ENCODE data around the gene FRY. TPM values are rescaled to one million over a fixed set of nuclear protein-coding genes. Genes with fewer than 3 reads are reported as not detected.

FRY gene
- total RNA-seq, 1 donor from 2014 or later, result 2.4 TPM

DNA sequence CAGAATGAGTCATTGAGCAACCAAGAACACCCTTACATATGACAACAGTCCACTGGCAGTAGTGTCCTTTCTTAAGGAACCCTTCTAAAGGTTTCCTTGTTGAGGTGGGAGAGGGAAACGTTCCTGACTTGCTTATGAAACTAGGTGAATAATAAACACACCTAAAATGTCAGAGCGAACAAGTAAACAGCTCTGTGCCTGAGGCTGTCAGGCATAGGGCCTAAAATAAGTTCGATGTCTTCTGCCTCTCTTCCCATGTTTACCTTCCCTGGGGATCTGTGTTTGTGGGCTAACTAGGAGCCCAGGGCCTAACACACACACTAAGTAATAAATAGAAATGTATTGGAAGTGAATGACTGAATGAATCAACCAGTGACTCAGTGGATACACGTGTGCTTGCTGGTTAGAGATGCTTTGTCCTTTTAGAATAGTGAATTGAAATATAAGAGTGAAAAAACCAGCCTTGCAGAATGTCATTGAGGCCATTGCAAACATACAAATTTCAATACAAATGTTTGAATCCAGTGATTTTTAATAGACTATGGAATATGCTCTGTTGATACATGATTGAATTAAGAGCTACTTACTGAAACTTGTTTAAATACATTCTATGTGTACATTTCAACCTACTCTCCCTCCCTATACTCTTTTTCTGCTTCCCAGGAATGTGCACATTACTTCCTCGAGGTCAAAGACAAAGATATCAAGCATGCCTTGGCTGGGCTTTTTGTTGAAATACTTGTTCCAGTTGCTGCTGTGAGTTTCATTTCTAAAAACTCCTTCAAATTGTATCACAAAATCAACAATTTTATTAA, 102.9 kb downstream of the FRY start:
- intact Hi-C loops (cut with micrococcal nuclease), result no loop called here
- no peaks in the 10 kb centered on the region for H3K4me1 Mint-ChIP-seq (ENCODE audit: low read depth)
- no peaks in the 10 kb centered on the region for H3K27me3 Mint-ChIP-seq (ENCODE audit: insufficient read depth)
- no peaks in the 10 kb centered on the region for H3K9me3 Mint-ChIP-seq
- DNase-seq (ENCODE audit: low spot score), result no peak
- H3K36me3 Mint-ChIP-seq (ENCODE audit: low read depth), result no peaks in the 10 kb centered on the region
- H3K4me3 Mint-ChIP-seq, result no peak overlapping the region
- H3K27ac Mint-ChIP-seq, result no peak overlapping the region

DNA sequence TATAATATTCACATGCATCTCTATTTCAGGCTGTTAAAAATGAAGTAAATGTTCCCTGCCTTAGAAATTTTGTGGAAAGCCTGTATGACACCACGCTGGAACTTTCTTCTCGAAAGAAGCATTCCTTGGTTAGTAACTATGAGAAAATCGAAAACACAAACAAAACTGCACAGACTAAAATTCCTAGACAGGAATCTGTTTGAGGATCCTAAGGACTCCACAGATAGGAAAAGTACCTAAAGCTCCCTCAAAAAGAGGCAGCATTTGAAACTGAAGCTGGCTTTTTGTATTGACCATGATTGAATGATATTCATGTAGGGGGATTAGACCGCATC, 103.4 kb downstream of the FRY start:
- H3K4me1 Mint-ChIP-seq (ENCODE audit: low read depth), result no peaks in the 10 kb centered on the region
- H3K9me3 Mint-ChIP-seq, result no peaks in the 10 kb centered on the region
- no peak for DNase-seq (ENCODE audit: low spot score)
- H3K36me3 Mint-ChIP-seq (ENCODE audit: low read depth), result no peaks in the 10 kb centered on the region
- no peak overlapping the region for H3K27ac Mint-ChIP-seq
- H3K4me3 Mint-ChIP-seq, result no peak overlapping the region
- no peaks in the 10 kb centered on the region for H3K27me3 Mint-ChIP-seq (ENCODE audit: insufficient read depth)
- intact Hi-C loops (cut with micrococcal nuclease), result no loop called here

DNA sequence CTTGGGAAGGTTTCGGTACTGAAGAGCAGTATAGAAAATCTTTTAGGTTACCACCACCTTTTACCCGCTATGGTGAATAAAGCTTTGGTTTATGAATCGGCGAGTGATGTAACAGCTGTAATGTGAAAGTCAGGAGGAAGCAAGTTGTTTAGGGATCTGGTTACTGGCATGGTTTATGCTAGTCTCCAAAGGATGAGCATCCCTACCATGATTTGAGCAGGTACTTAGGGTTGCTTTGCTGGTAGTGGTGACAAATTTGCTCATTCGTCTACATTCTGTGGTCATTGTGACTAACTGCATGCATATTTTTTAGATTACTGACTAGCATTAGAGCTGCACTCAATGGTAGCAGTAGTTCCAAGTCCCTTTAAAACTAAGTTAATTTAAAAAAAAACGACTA, 104.1 kb downstream of the FRY start:
- Mint-ChIP-seq H3K27me3 (ENCODE audit: insufficient read depth) (no peaks in the 10 kb centered on the region), H3K4me3 (no peak overlapping the region), H3K27ac (no peak overlapping the region), H3K36me3 (ENCODE audit: low read depth) (no peaks in the 10 kb centered on the region), H3K9me3 (no peaks in the 10 kb centered on the region), H3K4me1 (ENCODE audit: low read depth) (no peaks in the 10 kb centered on the region)
- no peak for DNase-seq (ENCODE audit: low spot score)
- intact Hi-C loops (cut with micrococcal nuclease), result no loop called here

DNA sequence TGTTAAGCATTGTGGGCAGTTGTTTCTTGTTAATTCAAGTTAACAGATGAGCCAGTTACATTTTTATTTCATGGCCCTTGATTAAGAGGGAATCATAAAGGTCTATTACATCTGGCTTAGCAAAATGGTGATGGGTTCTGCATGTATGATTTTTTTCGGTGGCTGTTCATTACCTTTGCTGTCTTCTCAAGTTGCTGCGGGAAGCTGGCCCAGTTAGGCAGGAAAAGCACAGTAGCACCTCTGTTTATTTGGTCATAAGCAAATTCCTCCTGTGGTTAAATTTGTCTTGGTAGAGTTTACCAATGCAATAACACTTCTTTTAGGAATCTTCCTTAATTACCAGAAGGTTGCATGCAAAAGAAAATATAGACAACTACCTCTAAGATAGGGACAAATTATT, 104.5 kb downstream of the FRY start:
- Mint-ChIP-seq H3K27me3 (ENCODE audit: insufficient read depth) (no peaks in the 10 kb centered on the region), H3K9me3 (no peaks in the 10 kb centered on the region), H3K4me1 (ENCODE audit: low read depth) (no peaks in the 10 kb centered on the region), H3K27ac (no peak overlapping the region), H3K36me3 (ENCODE audit: low read depth) (no peaks in the 10 kb centered on the region), H3K4me3 (no peak overlapping the region)
- no peak for DNase-seq (ENCODE audit: low spot score)
- intact Hi-C loops (cut with micrococcal nuclease), result no loop called here

DNA sequence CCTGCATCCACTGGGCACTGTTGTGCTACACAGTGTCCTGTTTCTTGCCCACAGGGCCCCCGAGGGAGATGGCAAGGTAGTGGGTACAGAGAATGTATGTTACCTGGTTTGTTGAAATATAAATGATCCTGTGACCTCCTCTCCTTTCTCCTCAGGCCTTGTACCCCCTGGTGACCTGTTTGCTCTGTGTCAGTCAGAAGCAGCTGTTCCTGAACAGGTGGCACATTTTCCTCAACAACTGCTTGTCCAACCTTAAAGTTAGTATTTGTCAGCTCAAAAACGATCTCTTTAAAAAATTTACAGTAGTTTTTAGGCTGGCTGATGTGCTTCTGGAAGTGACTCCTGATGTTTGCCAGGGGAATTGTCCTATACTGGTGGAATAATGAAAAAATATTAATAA, 105.1 kb downstream of the FRY start:
- no peak for DNase-seq (ENCODE audit: low spot score)
- Mint-ChIP-seq H3K27ac (no peak overlapping the region), H3K4me1 (ENCODE audit: low read depth) (no peaks in the 10 kb centered on the region), H3K9me3 (no peaks in the 10 kb centered on the region), H3K4me3 (no peak overlapping the region), H3K27me3 (ENCODE audit: insufficient read depth) (no peaks in the 10 kb centered on the region), H3K36me3 (ENCODE audit: low read depth) (no peaks in the 10 kb centered on the region)
- intact Hi-C loops (cut with micrococcal nuclease), result no loop called here

DNA sequence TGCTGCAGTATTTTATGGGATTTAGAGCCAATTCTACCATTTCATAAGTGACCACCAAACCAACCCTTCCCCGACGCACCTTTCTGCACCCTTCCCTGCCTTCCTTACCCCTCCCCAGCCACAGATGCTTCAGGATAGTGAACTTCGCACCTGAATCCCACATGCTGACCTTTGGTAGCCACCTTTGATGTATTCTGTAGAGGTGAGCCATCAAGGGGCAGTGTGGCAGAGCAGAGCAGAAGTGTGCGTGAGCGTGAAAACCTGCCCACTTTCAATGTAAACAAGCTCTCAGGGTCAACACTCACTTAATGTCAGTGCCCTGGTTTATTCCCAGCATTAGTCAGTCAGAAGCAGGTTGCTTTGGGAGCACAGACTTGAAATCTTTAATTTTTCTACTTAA, 107.7 kb downstream of the FRY start:
- no peak overlapping the region for H3K27ac Mint-ChIP-seq

DNA sequence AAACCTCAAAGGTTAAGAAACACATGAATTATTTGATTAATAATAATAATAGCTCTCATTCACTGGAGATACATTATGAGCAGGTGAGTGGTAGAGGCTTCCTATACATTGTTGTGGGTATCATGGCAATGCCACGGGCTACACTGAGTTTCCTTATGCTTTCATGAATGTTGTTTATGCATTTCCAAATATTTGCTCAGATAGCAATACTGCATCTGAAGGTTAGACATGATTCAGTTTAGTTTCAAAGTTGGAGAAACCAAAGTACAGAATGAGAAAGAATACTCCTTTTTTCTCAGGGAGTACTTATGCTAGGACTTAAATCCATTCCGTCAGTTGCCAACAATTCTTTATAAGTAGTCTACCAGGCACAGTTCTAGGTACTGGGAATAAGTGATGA, 108.5 kb downstream of the FRY start:
- Mint-ChIP-seq H3K27me3 (ENCODE audit: insufficient read depth) (no peaks in the 10 kb centered on the region), H3K36me3 (ENCODE audit: low read depth) (no peaks in the 10 kb centered on the region), H3K4me3 (no peak overlapping the region), H3K27ac (no peak overlapping the region), H3K4me1 (ENCODE audit: low read depth) (no peaks in the 10 kb centered on the region), H3K9me3 (no peaks in the 10 kb centered on the region)
- intact Hi-C loops (cut with micrococcal nuclease), result no loop called here
- DNase-seq (ENCODE audit: low spot score), result no peak

More for the DNA sequence above, 107.7 kb downstream of the FRY start:
- Mint-ChIP-seq H3K36me3 (ENCODE audit: low read depth) (no peaks in the 10 kb centered on the region), H3K4me3 (no peak overlapping the region), H3K4me1 (ENCODE audit: low read depth) (no peaks in the 10 kb centered on the region), H3K27me3 (ENCODE audit: insufficient read depth) (no peaks in the 10 kb centered on the region), H3K9me3 (no peaks in the 10 kb centered on the region)
- DNase-seq (ENCODE audit: low spot score), result no peak
- intact Hi-C loops (cut with micrococcal nuclease), result no loop called here

DNA sequence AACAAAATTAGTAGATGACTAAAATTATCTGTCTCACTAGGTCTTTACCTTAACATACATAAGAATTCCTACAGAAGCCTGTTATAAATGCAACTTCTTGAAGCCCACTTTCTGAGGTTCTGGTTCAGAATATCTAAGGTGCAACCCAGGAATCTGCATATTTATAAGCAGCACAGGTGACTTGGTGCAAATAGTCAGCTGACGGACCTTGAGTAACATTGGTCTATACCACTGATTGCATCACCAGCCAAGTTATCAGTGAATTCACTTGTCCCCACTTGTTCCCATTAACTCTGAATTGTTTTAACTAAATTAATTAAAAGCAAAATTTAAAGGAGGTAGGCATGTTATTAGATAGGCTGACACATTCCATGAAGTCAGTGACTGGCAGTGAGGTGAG, 109.9 kb downstream of the FRY start:
- Mint-ChIP-seq H3K9me3 (no peaks in the 10 kb centered on the region), H3K36me3 (ENCODE audit: low read depth) (no peaks in the 10 kb centered on the region), H3K27ac (no peak overlapping the region), H3K4me1 (ENCODE audit: low read depth) (no peaks in the 10 kb centered on the region), H3K27me3 (ENCODE audit: insufficient read depth) (no peaks in the 10 kb centered on the region), H3K4me3 (no peak overlapping the region)
- no peak for DNase-seq (ENCODE audit: low spot score)
- intact Hi-C loops (cut with micrococcal nuclease), result no loop called here

DNA sequence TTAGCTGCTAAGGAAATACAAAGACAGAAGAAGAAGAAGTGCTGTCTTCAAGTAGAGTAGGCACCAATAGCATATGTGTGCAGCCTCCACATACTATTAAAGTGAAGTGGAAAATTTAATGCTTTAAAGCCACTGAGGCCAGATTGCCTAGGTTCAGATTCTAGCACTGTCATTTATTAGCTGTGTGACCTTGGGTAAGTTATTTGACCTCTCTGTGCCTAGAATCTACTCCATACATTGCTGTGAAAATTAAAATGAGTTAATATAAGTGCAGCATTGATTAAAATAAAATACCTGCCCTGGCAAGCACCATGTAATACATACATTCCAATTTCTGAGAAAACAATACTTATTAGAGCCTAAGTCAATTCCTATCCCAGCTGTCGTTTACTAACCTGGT, 110.5 kb downstream of the FRY start:
- Mint-ChIP-seq H3K27ac (no peak overlapping the region), H3K36me3 (ENCODE audit: low read depth) (no peaks in the 10 kb centered on the region), H3K27me3 (ENCODE audit: insufficient read depth) (peaks cover 2% of the 10 kb centered on the region), H3K4me3 (no peak overlapping the region), H3K9me3 (no peaks in the 10 kb centered on the region), H3K4me1 (ENCODE audit: low read depth) (no peaks in the 10 kb centered on the region)
- intact Hi-C loops (cut with micrococcal nuclease), result no loop called here
- DNase-seq (ENCODE audit: low spot score), result no peak

DNA sequence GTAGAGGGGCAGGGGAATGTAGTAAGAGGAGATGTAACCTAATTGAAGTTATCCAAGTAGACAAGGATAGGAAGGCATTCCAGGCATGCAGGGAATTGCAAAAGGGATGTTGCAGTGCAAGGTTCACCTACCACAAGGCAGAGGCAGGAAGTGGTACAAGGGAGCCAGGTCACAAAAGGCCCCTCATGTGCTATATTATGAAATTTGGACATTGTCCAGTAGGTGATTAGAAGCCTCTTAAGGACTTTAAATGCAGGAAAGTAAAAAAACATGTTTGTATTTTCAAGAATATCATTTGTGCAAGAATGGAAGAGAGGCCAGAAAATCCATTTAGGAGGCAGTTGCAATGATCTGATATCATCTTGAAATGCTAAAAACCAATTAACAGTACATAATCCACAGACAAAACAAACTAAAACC, 111.4 kb downstream of the FRY start:
- no peaks in the 10 kb centered on the region for H3K9me3 Mint-ChIP-seq
- H3K4me3 Mint-ChIP-seq, result no peak overlapping the region
- DNase-seq (ENCODE audit: low spot score), result no peak
- H3K27me3 Mint-ChIP-seq (ENCODE audit: insufficient read depth), result peaks cover 2% of the 10 kb centered on the region
- no peak overlapping the region for H3K27ac Mint-ChIP-seq
- H3K36me3 Mint-ChIP-seq (ENCODE audit: low read depth), result no peaks in the 10 kb centered on the region
- intact Hi-C loops (cut with micrococcal nuclease), result no loop called here
- H3K4me1 Mint-ChIP-seq (ENCODE audit: low read depth), result no peaks in the 10 kb centered on the region

DNA sequence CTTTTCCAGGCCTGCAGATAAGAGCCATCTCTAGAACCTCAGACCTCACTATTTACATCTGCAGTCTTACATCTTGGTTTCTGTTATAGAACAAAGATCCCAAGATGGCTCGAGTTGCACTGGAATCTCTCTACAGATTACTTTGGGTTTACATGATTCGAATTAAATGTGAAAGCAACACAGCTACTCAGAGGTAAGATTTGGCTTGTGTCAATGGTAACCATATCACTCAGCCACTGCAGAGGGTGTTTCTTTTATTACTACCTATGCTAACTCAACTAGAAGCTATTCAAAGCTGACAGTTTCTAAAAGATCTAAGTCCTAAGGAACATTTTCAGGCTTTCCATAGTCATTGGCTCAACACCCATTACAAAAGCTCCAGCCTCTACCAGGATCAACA, 115.6 kb downstream of the FRY start:
- intact Hi-C loops (cut with micrococcal nuclease), result no loop called here
- H3K9me3 Mint-ChIP-seq, result no peaks in the 10 kb centered on the region
- H3K27ac Mint-ChIP-seq, result no peak overlapping the region

DNA sequence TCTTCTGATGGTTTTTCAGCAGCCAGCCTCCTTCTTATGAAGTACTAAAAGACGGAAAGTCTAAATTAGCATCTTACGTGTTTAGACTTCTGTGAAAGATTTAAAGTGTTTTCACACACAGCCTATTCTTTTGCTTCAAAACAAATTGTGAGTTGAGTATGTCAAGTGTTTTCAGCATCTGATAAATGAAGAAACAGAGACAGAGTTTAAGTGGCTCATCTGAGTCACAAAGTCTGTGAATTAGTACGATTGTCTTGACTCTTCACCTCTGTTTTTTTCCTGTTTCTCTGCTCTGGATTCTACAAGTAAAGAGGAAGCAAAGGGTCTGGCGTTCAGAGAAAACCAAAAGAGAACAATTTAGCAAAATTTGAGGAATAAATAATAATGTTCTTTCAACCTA, 116.4 kb downstream of the FRY start:
- H3K27me3 Mint-ChIP-seq (ENCODE audit: insufficient read depth), result peaks cover 3% of the 10 kb centered on the region
- intact Hi-C loops (cut with micrococcal nuclease), result no loop called here
- H3K27ac Mint-ChIP-seq, result no peak overlapping the region
- H3K4me1 Mint-ChIP-seq (ENCODE audit: low read depth), result no peaks in the 10 kb centered on the region
- no peaks in the 10 kb centered on the region for H3K9me3 Mint-ChIP-seq
- no peaks in the 10 kb centered on the region for H3K36me3 Mint-ChIP-seq (ENCODE audit: low read depth)
- H3K4me3 Mint-ChIP-seq, result no peak overlapping the region
- no peak for DNase-seq (ENCODE audit: low spot score)

More for the DNA sequence above, 115.6 kb downstream of the FRY start:
- no peak for DNase-seq (ENCODE audit: low spot score)
- H3K27me3 Mint-ChIP-seq (ENCODE audit: insufficient read depth), result peaks cover 3% of the 10 kb centered on the region
- H3K4me3 Mint-ChIP-seq, result no peak overlapping the region
- H3K4me1 Mint-ChIP-seq (ENCODE audit: low read depth), result no peaks in the 10 kb centered on the region
- no peaks in the 10 kb centered on the region for H3K36me3 Mint-ChIP-seq (ENCODE audit: low read depth)

DNA sequence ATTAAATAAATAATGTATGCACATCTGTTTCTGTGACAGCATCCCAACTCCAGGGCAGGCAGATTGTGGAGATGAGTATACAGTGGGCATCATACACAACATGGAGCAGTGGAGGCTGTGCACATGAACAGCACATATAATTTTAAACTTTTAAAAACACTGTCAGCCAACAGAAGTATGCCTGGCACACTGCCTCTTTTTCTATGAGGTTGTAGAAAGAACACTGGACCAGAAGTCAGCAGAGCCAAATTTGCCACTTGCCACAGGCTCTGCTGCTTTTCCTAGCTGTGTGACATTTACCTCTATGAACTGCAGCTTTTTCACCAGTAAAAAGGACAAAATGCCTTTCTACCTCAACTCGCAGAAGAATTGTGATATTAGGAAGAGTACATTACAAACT, 118.7 kb downstream of the FRY start:
- peaks cover 3% of the 10 kb centered on the region for H3K27me3 Mint-ChIP-seq (ENCODE audit: insufficient read depth)
- DNase-seq (ENCODE audit: low spot score), result no peak
- intact Hi-C loops (cut with micrococcal nuclease), result no loop called here
- no peaks in the 10 kb centered on the region for H3K9me3 Mint-ChIP-seq
- no peaks in the 10 kb centered on the region for H3K4me1 Mint-ChIP-seq (ENCODE audit: low read depth)
- no peaks in the 10 kb centered on the region for H3K36me3 Mint-ChIP-seq (ENCODE audit: low read depth)
- no peak overlapping the region for H3K27ac Mint-ChIP-seq
- no peak overlapping the region for H3K4me3 Mint-ChIP-seq

DNA sequence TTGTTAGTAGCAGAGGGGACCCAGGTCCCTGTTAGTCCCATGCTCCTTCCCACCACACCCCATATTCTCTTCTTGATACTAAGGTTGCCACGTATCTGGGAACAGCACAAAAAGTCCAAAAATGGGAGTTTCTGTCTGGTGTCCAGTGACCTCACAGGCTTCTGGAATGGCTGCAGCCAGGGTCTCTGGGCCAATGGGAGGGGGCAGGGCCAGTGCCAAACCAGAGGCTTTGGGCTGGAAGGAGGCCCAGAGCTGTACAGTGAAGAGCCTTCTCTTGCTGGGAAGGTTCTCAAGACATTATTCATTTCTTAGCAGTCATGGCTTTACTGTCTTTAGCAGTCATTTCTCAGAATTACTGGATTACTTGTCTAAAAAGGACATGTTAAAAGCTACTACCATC, 119.2 kb downstream of the FRY start:
- H3K27ac Mint-ChIP-seq, result no peak overlapping the region
- no peaks in the 10 kb centered on the region for H3K36me3 Mint-ChIP-seq (ENCODE audit: low read depth)
- no peak for DNase-seq (ENCODE audit: low spot score)
- no peak overlapping the region for H3K4me3 Mint-ChIP-seq
- intact Hi-C loops (cut with micrococcal nuclease), result no loop called here
- H3K27me3 Mint-ChIP-seq (ENCODE audit: insufficient read depth), result peaks cover 3% of the 10 kb centered on the region
- no peaks in the 10 kb centered on the region for H3K9me3 Mint-ChIP-seq
- no peaks in the 10 kb centered on the region for H3K4me1 Mint-ChIP-seq (ENCODE audit: low read depth)
